Prostate gland (tissue), 2 donors: ENCODE results near the gene LMNTD1. TPM values are rescaled to one million over a fixed set of nuclear protein-coding genes. Genes with fewer than 3 reads are reported as not detected.

ENCODE experiments used
- DNase-seq: peaks from one replicate; pipeline ENCODE4 v3.0.0-alpha.2; 2019; ENCODE audit warnings: low spot score
- H3K27ac ChIP-seq, 2 donors: fragments of 200-600 bp; sonication (generic); 2 replicates each; pipeline ENCODE4 v1.5.1; 2017 to 2019
- H3K27me3 ChIP-seq: fragments of 200-600 bp; sonication (generic); replicated peaks from 2 replicates; pipeline ENCODE4 v1.5.1; 2019; ENCODE audit not compliant: insufficient read depth
- H3K36me3 ChIP-seq, 2 donors: fragments of 200-600 bp; sonication (generic); 1 replicate in 1 of 2; 2 replicates in 1 of 2; pipeline versions ENCODE4 v1.5.1 to v1.8.1; 2017 to 2019
- H3K4me1 ChIP-seq: fragments of 200-600 bp; sonication (generic); replicated peaks from 2 replicates; pipeline ENCODE4 v1.5.1; 2019
- H3K4me3 ChIP-seq, 2 donors: fragments of 200-600 bp; sonication (generic); 2 replicates each; pipeline ENCODE4 v1.5.1; 2017 to 2019
- H3K9me3 ChIP-seq: fragments of 200-600 bp; sonication (generic); 2 replicates; pipeline ENCODE4 v1.5.1; 2017
- POLR2A ChIP-seq: fragments of 450-650 bp; IDR thresholded peaks from one replicate; pipeline ENCODE4 v1.6.1; 2016; ENCODE audit warnings: antibody characterized with exemption, mild to moderate bottlenecking
- POLR2AphosphoS5 ChIP-seq: sonication (generic); formaldehyde crosslinking; IDR thresholded peaks from one replicate; pipeline ENCODE4 v1.6.1; 2017; ENCODE audit warnings: antibody characterized with exemption
- WGBS: methylation state at CpG from one replicate; pipeline ENCODE4 v1.1.5; 2018; 5-methylcytosine and 5-hydroxymethylcytosine counted together
- intact Hi-C: fragments of 100-400 bp; cut with DNase I; formaldehyde crosslinking; loops from one replicate; pipeline ENCODE4 v1.14.2; 2022
- total RNA-seq, 2 donors: library from RNA; depleted of rRNA; stranded (reverse); fragments of >200 nt; gene quantifications; one replicate each; pipeline ENCODE4 v1.1.0, GENCODE V29; 2016
- TF ChIP-seq, protein P1 (sequence below), 4 experiments: fragments of 200-600 bp in 2 of 4; fragments of 450-650 bp in 2 of 4; sonication (generic) in 2 of 4; IDR thresholded peaks; 1 replicate in 3 of 4; 2 replicates in 1 of 4; pipeline ENCODE4 v1.5.1; 2016 to 2019; ENCODE audit warnings: antibody characterized with exemption in 4 of 4, mild to moderate bottlenecking in 2 of 4, moderate library complexity in 2 of 4

LMNTD1 gene
- total RNA-seq, 2 donors from 2014 or later: 3.5 TPM; not detected in 1

DNA sequence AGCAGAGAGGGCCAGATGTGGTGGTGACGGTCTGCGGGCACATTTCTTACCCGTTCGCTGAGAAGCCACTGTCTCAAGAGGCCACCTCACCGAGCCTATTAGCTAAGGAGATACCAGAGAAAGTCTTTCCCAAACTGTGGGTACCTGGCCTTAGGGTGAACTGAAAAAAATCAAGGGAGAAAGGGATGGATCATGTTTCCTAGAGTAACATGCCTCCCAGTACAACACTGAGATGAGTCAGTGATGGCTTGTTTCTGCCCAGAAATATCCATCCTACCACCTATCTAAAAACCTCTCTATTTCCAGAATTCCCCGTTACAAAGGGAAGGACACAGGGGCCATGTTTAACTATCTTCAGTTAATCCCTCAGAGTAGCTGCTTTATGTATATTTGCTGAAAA lies 83.7 kb downstream of the LMNTD1 start:
- H3K4me3 ChIP-seq: no peak overlapping the region
- 90% methylated on average over 6 of the region's 6 CpGs for WGBS
- intact Hi-C loops: no loop called here
- no peaks in the 10 kb centered on the region for H3K9me3 ChIP-seq
- no peaks in the 10 kb centered on the region for H3K27me3 ChIP-seq
- DNase-seq: no peak
- H3K4me1 ChIP-seq: no peaks in the 10 kb centered on the region
- TF ChIP-seq, protein P1, sequence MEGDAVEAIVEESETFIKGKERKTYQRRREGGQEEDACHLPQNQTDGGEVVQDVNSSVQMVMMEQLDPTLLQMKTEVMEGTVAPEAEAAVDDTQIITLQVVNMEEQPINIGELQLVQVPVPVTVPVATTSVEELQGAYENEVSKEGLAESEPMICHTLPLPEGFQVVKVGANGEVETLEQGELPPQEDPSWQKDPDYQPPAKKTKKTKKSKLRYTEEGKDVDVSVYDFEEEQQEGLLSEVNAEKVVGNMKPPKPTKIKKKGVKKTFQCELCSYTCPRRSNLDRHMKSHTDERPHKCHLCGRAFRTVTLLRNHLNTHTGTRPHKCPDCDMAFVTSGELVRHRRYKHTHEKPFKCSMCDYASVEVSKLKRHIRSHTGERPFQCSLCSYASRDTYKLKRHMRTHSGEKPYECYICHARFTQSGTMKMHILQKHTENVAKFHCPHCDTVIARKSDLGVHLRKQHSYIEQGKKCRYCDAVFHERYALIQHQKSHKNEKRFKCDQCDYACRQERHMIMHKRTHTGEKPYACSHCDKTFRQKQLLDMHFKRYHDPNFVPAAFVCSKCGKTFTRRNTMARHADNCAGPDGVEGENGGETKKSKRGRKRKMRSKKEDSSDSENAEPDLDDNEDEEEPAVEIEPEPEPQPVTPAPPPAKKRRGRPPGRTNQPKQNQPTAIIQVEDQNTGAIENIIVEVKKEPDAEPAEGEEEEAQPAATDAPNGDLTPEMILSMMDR (IDR thresholded peaks at IDR 0.05): no peak
- TF ChIP-seq POLR2AphosphoS5: no peak
- TF ChIP-seq POLR2A: no peak
- H3K27ac ChIP-seq: no peak overlapping the region
- no peaks in the 10 kb centered on the region for H3K36me3 ChIP-seq

DNA sequence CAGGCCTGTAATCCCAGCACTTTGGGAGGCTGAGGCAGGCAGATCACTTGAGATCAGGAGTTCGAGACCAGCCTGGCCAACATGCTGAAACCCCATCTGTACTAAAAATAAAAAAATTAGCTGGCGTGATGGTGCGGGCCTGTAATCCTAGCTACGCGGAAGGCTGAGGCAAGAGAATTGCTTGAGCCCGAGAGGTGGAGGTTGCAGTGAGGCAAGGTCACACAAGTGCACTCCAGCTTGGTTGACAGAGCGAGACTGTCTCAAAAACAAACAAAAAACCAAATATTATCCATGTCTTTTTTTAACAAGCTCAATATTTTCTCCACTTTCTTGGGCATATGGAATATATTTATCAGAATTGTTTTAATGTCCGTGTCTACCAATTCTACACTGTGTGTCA lies 89.6 kb downstream of the LMNTD1 start:
- Histone ChIP-seq H3K27ac (no peak overlapping the region), H3K9me3 (no peaks in the 10 kb centered on the region), H3K4me3 (no peak overlapping the region), H3K36me3 (no peaks in the 10 kb centered on the region), H3K4me1 (no peaks in the 10 kb centered on the region), H3K27me3 (no peaks in the 10 kb centered on the region)
- intact Hi-C loops: no loop called here
- TF ChIP-seq POLR2AphosphoS5: no peak
- TF ChIP-seq, protein P1 (IDR thresholded peaks at IDR 0.05): no peak
- TF ChIP-seq POLR2A: no peak
- WGBS: 95% methylated on average over 8 of the region's 8 CpGs
- DNase-seq: no peak

DNA sequence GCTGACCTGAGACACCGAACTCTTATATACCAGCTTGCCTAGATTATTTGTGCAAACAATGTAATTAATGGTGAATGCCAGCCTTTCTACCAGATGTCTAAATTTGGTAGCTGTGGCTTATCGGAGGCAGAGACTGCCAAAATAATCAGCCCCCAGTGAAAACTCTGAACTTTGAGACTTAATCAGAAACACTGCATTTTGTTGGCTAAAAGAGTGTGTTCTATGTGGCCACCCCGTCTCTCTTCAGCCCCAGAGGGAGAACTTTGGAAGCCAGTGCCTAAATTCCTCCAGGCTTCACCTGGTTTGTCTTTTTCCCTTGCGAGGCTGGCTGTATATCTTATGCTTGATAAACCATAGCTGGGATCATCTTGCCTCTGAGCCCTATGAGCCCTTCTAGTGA lies 90.1 kb downstream of the LMNTD1 start:
- Histone ChIP-seq H3K27ac (no peak overlapping the region), H3K27me3 (no peaks in the 10 kb centered on the region), H3K9me3 (no peaks in the 10 kb centered on the region), H3K4me3 (no peak overlapping the region), H3K36me3 (no peaks in the 10 kb centered on the region), H3K4me1 (no peaks in the 10 kb centered on the region)
- intact Hi-C loops: no loop called here
- DNase-seq: no peak
- TF ChIP-seq, protein P1 (IDR thresholded peaks at IDR 0.05): no peak
- TF ChIP-seq POLR2AphosphoS5: no peak
- no peak for TF ChIP-seq POLR2A
- 86% methylated on average over 4 of the region's 4 CpGs for WGBS

DNA sequence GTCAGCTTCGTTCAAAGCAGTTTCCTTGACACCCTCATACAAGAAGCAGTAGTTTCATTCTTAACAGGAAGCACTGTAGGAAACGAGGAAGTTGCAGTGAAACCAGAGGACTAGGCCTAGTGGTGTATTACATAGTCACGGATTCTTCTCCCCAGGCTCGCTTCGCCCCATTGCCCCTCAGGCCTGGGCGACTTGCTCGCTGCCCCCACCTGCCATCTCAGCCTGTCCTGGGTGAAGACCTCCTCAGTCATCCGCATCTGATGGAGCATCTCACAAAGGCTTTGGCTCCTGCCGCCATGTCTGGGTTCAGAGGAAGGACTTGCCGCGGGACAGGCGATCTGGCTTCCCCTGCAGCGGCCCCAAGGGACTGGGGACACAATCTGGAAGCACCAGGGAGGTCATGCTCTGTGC lies 93.5 kb downstream of the LMNTD1 start:
- TF ChIP-seq, protein P1 (IDR thresholded peaks at IDR 0.05): no peak
- TF ChIP-seq POLR2AphosphoS5 (no peak), POLR2A (no peak)
- no peak for DNase-seq
- Histone ChIP-seq H3K27me3 (no peaks in the 10 kb centered on the region), H3K4me3 (no peak overlapping the region), H3K27ac (no peak overlapping the region), H3K36me3 (no peaks in the 10 kb centered on the region), H3K9me3 (no peaks in the 10 kb centered on the region), H3K4me1 (no peaks in the 10 kb centered on the region)
- WGBS: 96% methylated on average over 13 of the region's 13 CpGs
- intact Hi-C loops: no loop called here

DNA sequence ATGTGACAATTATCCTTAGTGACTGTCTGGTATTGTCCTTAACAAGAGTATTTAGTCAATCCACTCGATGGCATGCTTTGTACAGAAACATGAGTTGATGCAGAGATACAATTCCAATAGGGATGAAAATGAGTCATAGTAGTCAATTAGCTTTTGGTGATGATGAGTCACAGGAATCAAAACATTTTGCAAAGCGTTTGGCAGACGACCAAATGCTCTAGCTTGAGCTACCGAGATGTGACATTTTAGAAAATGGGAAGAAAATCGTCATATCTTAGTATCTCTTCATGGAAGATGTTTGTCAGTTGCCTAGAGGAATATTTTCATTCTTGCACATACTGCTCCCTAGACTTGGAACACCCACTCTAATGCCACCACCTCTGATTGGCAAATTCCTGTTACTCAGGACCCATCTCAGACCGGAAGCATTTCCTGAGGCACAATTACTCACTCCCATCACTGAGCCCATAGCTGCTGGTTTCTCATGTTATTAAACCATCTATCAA lies 95.0 kb downstream of the LMNTD1 start:
- Histone ChIP-seq H3K27me3 (no peaks in the 10 kb centered on the region), H3K27ac (no peak overlapping the region), H3K36me3 (no peaks in the 10 kb centered on the region), H3K4me1 (no peaks in the 10 kb centered on the region), H3K9me3 (no peaks in the 10 kb centered on the region), H3K4me3 (no peak overlapping the region)
- WGBS: 47% methylated on average over 6 of the region's 6 CpGs
- intact Hi-C loops: no loop called here
- no peak for DNase-seq
- TF ChIP-seq POLR2AphosphoS5 (no peak), POLR2A (no peak)
- TF ChIP-seq, protein P1 (IDR thresholded peaks at IDR 0.05): no peak
